Caco-2 (cell line): ENCODE measurements around the gene ZBED4. TPM values are rescaled to one million over a fixed set of nuclear protein-coding genes. Genes with fewer than 3 reads are reported as not detected.

Experiments used
- BruUV-seq: library from RNA; stranded (reverse); fragments of 400-500 nt; replicated peaks from 2 replicates; lab custom pipeline; 2021; lab: Mats Ljungman, UMichigan
- CTCF ChIA-PET: fragments of 300-600 bp; sonication (Branson Sonifier 250); formaldehyde crosslinking; loops from one replicate; lab custom pipeline; 2022; ENCODE audit warnings: antibody characterized with exemption; lab: Charles Lee
- POLR2A ChIA-PET: fragments of 300-600 bp; sonication (Branson Sonifier 250); formaldehyde crosslinking; loops from one replicate; lab custom pipeline; 2022; ENCODE audit warnings: antibody characterized with exemption; lab: Charles Lee
- DNase-seq, 2 experiments: peaks; one replicate each; pipeline versions ENCODE4 v3.0.0 to v3.0.0-alpha.2; 2020 to 2022
- H3K27me3 ChIP-seq: replicated peaks from 2 replicates; pipeline ENCODE4 v1.6.0; 2011; ENCODE audit warnings: low read length; ENCODE audit not compliant: control insufficient read depth, insufficient read depth
- H3K36me3 ChIP-seq: 2 replicates; pipeline ENCODE4 v1.5.1; 2011; ENCODE audit warnings: low read length; ENCODE audit not compliant: control insufficient read depth, insufficient read depth
- H3K4me1 ChIP-seq: fragments of 250-450 bp; sonication (Bioruptor Pico); 2 replicates; pipeline ENCODE4 v1.5.1; 2020; ENCODE audit warnings: mild to moderate bottlenecking
- H3K4me3 ChIP-seq: 2 replicates; pipeline ENCODE4 v1.5.1; 2011; ENCODE audit warnings: low read depth, mild to moderate bottlenecking, control low read depth, low read length
- H3K9me3 ChIP-seq: fragments of 250-450 bp; sonication (Bioruptor Pico); 2 replicates; pipeline ENCODE4 v1.5.1; 2020; ENCODE audit warnings: mild to moderate bottlenecking, moderate library complexity
- H3K27ac Mint-ChIP-seq: one replicate; pipeline ENCODE4 v1.8.0; 2022; ENCODE audit warnings: mixed read lengths; ENCODE audit not compliant: unreplicated experiment
- H3K27me3 Mint-ChIP-seq: one replicate; pipeline ENCODE4 v1.8.0; 2022; ENCODE audit warnings: mixed read lengths; ENCODE audit not compliant: insufficient read depth, unreplicated experiment
- H3K36me3 Mint-ChIP-seq: one replicate; pipeline ENCODE4 v1.8.0; 2022; ENCODE audit warnings: mild to moderate bottlenecking, mixed read lengths; ENCODE audit not compliant: insufficient read depth, unreplicated experiment
- H3K4me1 Mint-ChIP-seq: one replicate; pipeline ENCODE4 v1.8.0; 2022; ENCODE audit warnings: low read depth, mixed read lengths; ENCODE audit not compliant: unreplicated experiment
- H3K4me3 Mint-ChIP-seq: one replicate; pipeline ENCODE4 v1.8.0; 2022; ENCODE audit warnings: mild to moderate bottlenecking, moderate library complexity, mixed read lengths; ENCODE audit not compliant: unreplicated experiment
- H3K9me3 Mint-ChIP-seq: one replicate; pipeline ENCODE4 v1.8.0; 2022; ENCODE audit warnings: mixed read lengths; ENCODE audit not compliant: unreplicated experiment
- intact Hi-C: fragments of 100-400 bp; cut with micrococcal nuclease; formaldehyde crosslinking; loops from one replicate; pipeline ENCODE4 v1.10.0; 2022; ENCODE audit not compliant: unreplicated experiment
- total RNA-seq: library from RNA; stranded (reverse); gene quantifications from 2 replicates; pipeline ENCODE4 v1.2.3, GENCODE V29; 2022
- TF ChIP-seq, protein P1 (sequence below), 2 experiments: fragments of 200-600 bp in 1 of 2; IDR thresholded peaks; 1 replicate in 1 of 2; 2 replicates in 1 of 2; pipeline versions ENCODE4 v1.5.1 to v1.8.0; 2011 to 2022; ENCODE audit warnings: antibody characterized with exemption in 1 of 2, control low read depth in 1 of 2, inconsistent platforms in 1 of 2, low read depth in 1 of 2, low read length in 1 of 2, mild to moderate bottlenecking in 1 of 2, moderate library complexity in 1 of 2; ENCODE audit not compliant: insufficient read depth in 1 of 2, severe bottlenecking in 1 of 2, unreplicated experiment in 1 of 2

ZBED4 gene
- total RNA-seq, 1 experiment from 2014 or later: 17.3 TPM

DNA sequence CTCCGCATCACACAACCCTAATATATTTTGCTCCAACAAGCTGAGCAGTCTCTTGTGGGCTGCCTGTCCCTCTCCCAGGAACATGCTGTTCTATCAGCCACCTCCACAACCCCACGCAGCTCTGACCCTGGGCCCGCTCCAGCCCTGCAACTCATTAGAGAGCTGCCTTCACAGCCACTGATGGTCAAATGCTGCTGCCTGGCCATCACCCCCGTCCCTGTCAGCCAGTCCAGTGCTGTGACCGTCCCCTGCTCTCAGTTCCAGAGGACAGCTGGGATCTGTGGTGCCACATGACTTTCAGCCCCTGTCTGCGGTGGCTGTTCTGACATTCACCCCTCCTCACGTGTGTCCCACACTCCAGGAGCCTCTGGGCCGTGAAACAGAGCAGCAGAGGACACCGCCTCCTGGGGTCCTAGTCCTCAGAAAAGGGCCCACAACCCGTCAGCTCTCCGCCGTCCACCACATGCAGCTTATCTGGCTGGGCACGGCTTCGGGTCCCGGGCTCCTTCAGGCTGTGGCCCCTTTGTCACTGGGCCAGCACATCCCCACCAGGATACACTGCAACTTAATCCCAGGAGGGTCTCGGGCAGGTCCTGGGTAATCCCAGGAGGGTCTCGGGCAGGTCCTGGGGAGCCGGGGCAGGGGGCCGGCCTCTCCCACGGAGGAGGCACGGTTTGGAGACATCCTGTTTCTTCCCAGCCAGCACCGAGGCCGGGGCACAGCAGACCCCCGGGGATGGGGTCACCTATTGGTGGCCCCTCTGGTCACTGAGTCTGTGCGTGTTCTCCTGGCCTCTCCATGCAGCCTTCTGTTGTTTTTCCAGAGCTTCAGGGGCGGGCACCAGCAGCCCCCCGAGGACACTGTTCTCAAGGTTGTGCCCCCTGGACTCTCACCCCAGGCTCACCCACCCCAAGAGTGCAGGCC, 79.9 kb downstream of the ZBED4 start:
- TF ChIP-seq, protein P1, sequence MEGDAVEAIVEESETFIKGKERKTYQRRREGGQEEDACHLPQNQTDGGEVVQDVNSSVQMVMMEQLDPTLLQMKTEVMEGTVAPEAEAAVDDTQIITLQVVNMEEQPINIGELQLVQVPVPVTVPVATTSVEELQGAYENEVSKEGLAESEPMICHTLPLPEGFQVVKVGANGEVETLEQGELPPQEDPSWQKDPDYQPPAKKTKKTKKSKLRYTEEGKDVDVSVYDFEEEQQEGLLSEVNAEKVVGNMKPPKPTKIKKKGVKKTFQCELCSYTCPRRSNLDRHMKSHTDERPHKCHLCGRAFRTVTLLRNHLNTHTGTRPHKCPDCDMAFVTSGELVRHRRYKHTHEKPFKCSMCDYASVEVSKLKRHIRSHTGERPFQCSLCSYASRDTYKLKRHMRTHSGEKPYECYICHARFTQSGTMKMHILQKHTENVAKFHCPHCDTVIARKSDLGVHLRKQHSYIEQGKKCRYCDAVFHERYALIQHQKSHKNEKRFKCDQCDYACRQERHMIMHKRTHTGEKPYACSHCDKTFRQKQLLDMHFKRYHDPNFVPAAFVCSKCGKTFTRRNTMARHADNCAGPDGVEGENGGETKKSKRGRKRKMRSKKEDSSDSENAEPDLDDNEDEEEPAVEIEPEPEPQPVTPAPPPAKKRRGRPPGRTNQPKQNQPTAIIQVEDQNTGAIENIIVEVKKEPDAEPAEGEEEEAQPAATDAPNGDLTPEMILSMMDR (IDR thresholded peaks at IDR 0.05; ENCODE audit: insufficient read depth in 1 of 2, low read depth in 1 of 2, low read length in 1 of 2, severe bottlenecking in 1 of 2, unreplicated experiment in 1 of 2): no peak
- intact Hi-C loops: no loop called here
- no peaks in the 10 kb centered on the region for H3K4me1 Mint-ChIP-seq
- no peaks in the 10 kb centered on the region for H3K27me3 ChIP-seq
- H3K4me3 Mint-ChIP-seq: no peak overlapping the region
- no peak overlapping the region for H3K4me3 ChIP-seq
- H3K27ac Mint-ChIP-seq: no peak overlapping the region
- ChIA-PET POLR2A (no interaction called here), CTCF (interaction anchor here (1.1 to 1.2 kb wide), 2 partner anchors 13 to 94 kb away, joined by 3 to 4 read pairs; no protein-coding TSS in a partner anchor)
- H3K9me3 ChIP-seq: no peaks in the 10 kb centered on the region
- H3K9me3 Mint-ChIP-seq: no peaks in the 10 kb centered on the region
- no peaks in the 10 kb centered on the region for H3K36me3 ChIP-seq
- no peak for DNase-seq
- no peaks in the 10 kb centered on the region for H3K27me3 Mint-ChIP-seq
- peaks cover 6% of the 10 kb centered on the region for H3K4me1 ChIP-seq
- BruUV-seq: no TSS peak
- peaks cover 6% of the 10 kb centered on the region for H3K36me3 Mint-ChIP-seq

DNA sequence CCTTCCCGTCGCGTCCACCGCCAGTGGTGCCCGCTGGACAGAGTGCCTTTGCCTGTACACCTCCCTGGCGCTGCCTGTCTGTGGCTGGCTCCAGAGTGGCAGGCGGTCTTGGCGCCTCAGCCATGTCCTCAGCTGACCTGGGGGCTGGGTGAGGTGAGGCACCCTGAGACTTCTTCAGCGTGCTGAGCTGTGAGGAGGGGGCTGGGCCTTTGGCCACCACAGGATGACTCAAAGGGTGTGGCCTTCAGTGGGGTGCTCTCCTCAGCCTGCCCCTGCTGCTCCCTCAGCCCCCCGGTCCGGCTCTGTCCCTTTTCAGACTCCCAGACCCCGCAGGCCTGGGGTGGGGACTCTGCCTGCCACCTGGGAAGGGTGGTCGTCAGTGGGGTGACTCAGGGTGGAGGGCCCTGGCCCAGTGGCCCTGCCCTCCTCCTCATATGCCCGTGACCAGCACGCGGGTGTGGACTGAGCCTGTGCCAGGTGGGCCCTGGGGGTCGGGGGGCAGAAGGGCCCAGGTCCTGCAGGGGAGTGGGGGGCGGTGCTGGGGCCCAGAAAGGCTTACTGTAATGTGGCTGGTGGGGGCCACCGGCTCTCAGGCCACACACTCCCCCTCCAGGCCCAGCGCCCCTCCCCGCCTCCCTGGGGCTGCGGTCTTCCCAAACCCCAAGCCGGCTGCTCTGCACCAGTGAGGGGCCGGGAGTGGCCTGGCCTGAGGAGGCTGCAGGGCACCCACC, 80.7 kb downstream of the ZBED4 start:
- H3K4me3 Mint-ChIP-seq: no peak overlapping the region
- BruUV-seq: no TSS peak
- Histone ChIP-seq H3K9me3 (no peaks in the 10 kb centered on the region), H3K27me3 (no peaks in the 10 kb centered on the region), H3K4me3 (no peak overlapping the region), H3K4me1 (peaks cover 6% of the 10 kb centered on the region), H3K36me3 (no peaks in the 10 kb centered on the region)
- no peaks in the 10 kb centered on the region for H3K27me3 Mint-ChIP-seq
- H3K9me3 Mint-ChIP-seq: no peaks in the 10 kb centered on the region
- intact Hi-C loops: no loop called here
- no peak overlapping the region for H3K27ac Mint-ChIP-seq
- DNase-seq: no peak
- peaks cover 6% of the 10 kb centered on the region for H3K36me3 Mint-ChIP-seq
- H3K4me1 Mint-ChIP-seq: no peaks in the 10 kb centered on the region
- POLR2A ChIA-PET: no interaction called here
- CTCF ChIA-PET: interaction anchor here (0.6 kb wide), 1 partner anchor 18 kb away, joined by 3 read pairs; no protein-coding TSS in a partner anchor
- TF ChIP-seq, protein P1 (IDR thresholded peaks at IDR 0.05; ENCODE audit: insufficient read depth in 1 of 2, low read depth in 1 of 2, low read length in 1 of 2, severe bottlenecking in 1 of 2, unreplicated experiment in 1 of 2): no peak

DNA sequence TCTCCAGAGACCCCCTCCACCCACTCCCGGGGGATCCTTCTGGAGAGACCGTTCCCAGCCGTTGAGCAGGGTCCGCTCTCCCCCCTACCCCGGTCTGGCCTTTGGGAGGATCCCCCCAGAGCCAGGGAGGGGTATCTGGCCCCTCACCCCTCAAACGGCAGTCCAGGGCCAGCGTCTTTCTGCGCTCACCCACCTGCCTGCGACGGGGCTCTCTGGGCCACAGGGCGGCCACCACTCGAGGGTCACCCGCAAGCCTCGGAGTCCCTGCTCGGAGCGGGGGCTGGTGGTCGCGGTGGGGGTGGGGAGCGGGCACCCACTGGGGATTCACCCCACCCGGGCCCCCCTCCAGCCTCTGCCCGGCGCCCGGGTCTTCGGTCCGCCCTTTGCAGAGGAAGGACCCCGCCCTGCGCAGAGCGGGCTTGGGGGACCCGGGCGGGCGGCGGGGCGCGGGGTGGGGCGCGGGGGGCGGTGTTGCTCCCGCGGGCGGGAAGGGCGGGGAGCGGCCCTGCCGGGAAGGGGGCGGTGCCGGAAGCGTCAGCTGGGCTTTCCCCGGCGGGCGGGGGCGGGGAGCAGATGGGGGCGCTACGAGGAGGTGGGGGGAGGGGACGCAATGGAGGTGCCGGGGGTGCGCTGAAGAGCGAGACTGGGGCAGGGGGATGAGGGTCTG, 81.4 kb downstream of the ZBED4 start:
- Mint-ChIP-seq H3K4me3 (no peak overlapping the region), H3K27ac (no peak overlapping the region), H3K27me3 (no peaks in the 10 kb centered on the region), H3K36me3 (peaks cover 6% of the 10 kb centered on the region), H3K4me1 (no peaks in the 10 kb centered on the region), H3K9me3 (no peaks in the 10 kb centered on the region)
- Histone ChIP-seq H3K9me3 (no peaks in the 10 kb centered on the region), H3K4me1 (peaks cover 6% of the 10 kb centered on the region), H3K27me3 (no peaks in the 10 kb centered on the region), H3K4me3 (no peak overlapping the region), H3K36me3 (no peaks in the 10 kb centered on the region)
- CTCF ChIA-PET: no interaction called here
- POLR2A ChIA-PET: no interaction called here
- intact Hi-C loops: no loop called here
- DNase-seq: no peak
- no TSS peak for BruUV-seq
- TF ChIP-seq, protein P1 (IDR thresholded peaks at IDR 0.05; ENCODE audit: insufficient read depth in 1 of 2, low read depth in 1 of 2, low read length in 1 of 2, severe bottlenecking in 1 of 2, unreplicated experiment in 1 of 2): no peak
